GM19099 (cell line): ENCODE data around the gene PXMP2.

Experiments
- POLR2A ChIP-seq: IDR thresholded peaks from 3 replicates; pipeline ENCODE4 v1.6.1; 2011; ENCODE audit warnings: low read depth; ENCODE audit not compliant: insufficient read length; ENCODE audit errors: extremely low read depth

The PXMP2 gene

DNA sequence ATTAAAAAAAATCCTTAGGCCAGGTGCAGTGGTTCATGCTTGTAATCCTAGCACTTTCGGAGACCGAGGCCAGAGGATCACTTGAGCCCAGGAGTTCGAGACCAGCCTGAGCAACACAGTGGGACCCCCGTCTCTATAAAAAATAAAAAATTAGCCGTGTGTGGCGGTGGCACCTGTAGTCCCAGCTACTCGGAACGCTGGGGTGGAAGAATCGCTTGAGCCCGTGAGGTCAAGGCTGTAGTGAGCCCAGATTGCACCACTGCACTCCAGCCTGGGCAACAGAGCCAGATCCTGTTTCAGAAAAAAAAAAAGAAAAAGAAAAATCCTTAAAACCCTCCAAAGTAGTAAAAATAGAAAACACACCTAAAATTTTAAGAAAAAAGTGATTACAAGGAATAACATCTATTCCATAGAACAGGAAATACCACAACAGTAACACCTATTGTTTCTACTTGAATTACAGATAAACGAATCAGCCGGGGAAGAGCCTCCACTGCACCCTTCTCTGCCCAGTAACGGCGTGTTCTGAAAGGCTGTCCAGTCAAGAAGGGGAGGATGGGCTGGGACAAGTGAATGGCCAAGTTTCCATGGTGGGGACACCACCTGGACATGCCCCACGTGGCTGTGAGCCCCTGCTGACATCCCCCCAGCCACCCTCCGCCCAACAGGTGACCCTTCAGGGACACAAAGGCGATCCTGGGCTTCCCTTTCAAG lies 18.1 kb upstream of the PXMP2 start:
- TF ChIP-seq POLR2A = no peak

GRCh38 chr12:132672116-132672515 lies 15.3 kb upstream of the PXMP2 start:
- no peak for TF ChIP-seq POLR2A

- no peak for TF ChIP-seq POLR2A
These were observed 14.7 kb upstream of the PXMP2 start for GRCh38 chr12:132672678-132673077.

DNA sequence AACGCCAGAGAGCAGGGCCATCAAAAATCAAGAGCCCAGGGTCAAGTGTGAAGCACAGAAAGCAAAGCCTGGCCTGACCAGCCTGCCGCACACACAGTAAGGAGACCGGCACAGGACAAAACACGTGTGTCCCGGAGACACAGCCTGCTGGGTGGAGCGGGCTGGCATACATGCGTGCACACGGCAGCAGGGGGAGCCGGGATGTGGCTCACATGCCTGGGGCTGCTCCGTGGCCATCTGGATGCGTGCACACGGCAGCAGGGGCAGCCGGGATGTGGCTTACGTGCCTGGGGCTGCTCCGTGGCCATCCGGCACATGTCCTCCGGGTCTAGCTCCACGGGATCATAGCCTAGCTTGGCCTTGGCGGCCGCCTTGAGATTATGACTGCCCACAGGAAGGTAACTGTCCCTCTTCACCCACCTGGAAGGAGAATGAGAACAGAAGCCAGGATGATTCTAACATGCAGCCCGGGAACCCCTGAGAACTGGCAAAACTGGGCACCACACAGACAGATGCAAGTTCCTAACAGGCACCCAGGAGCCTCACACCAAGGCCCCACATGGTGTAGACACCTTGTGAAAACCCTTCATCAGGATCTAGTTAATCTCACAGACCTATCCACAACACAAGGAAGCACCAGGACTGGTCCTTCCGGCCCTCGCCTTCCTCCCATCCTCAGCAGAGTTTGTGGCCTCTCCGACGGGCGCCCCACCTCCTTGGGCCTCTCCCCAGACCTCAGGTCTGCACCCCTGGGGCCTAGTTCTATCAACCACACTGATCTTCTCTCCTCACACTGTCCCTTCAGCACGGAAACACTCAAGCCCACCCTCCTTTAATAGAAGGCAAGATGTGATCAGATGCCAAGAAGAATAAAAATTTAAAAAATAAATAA lies 13.9 kb upstream of the PXMP2 start:
- no peak for TF ChIP-seq POLR2A

DNA sequence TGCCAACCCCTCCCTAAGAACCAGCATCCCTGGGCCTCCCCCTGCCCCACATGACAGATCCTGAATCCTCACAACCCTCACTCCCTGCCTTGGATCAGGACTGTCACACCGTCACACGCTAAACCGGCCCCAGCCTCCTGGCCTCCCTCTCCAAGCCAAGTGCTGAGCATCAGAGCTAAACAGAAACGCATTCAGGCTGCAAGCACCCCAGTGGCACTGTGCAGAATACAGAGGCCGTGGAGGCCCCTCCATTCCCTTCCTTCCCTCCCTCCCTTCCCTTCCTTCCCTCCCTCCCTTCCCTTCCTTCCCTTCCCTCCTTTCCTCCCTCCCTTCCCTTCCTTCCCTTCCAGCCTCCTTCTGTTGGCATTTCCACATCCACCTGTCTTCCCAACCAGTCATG lies 12.8 kb upstream of the PXMP2 start:
- TF ChIP-seq POLR2A = no peak

GRCh38 chr12:132675757-132676432 lies 11.5 kb upstream of the PXMP2 start:
- no peak for TF ChIP-seq POLR2A

GRCh38 chr12:132677492-132677891 lies 9.9 kb upstream of the PXMP2 start:
- TF ChIP-seq POLR2A = no peak

DNA sequence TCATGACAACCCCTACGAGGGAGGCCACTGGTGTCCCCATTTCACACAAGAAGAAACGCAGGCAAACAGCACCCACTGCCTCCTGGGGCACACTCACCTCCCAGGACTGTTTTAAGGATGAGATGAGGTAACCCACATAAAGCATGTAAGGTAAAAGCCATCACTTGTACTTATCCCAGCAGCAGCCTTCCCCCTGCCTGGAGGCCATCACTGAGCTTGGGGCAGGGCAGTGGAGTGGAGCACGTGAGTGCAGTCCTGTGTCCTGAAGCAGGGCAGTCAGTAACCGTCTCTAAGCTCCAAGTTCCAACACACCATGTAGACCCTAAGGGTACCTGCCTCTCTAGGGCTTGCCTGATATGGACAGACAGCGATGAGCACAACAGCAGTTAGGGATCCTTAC lies 2.0 kb upstream of the PXMP2 start:
- TF ChIP-seq POLR2A = no peak

GRCh38 chr12:132686825-132687210 lies 569 bp upstream of the PXMP2 start:
- TF ChIP-seq POLR2A = no peak

- no peak for TF ChIP-seq POLR2A
These were observed 1.8 kb downstream of the PXMP2 start for GRCh38 chr12:132689227-132689626.

DNA sequence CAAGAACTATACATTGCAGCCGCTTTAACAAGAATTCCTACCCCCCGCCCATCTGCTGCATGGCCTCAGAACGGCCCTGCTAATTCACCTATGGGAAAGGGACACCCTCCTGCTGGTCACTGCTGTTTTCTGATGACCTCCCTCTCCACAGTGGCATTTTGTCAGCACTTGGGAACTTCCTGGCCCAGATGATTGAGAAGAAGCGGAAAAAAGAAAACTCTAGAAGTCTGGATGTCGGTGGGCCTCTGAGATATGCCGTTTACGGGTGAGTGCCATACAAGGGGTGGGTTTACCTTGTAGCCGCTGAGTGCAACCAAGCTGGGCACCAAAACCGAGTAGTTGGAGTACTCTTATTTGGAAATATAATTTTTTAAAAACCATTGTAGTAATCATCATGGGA lies 2.7 kb downstream of the PXMP2 start:
- no peak for TF ChIP-seq POLR2A

DNA sequence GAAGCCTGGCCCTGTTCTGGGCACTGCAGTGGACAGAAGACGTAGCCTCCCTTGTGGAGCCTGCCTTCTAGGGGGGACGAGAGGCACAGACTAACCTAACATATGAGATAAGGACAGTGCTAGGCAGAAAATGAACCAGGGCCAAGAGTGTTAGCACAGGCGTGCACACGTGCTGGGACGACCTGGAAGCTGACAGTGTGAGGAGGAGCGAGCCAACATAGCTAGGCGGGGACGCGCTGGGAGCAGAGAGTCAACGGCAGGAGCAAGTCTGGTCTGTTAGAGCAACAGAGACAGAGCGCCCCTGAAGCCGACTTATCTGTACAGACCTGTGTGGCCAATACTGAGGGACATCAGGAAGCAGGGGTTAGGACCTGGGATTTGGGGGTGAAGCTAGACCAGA lies 8.0 kb downstream of the PXMP2 start:
- no peak for TF ChIP-seq POLR2A

DNA sequence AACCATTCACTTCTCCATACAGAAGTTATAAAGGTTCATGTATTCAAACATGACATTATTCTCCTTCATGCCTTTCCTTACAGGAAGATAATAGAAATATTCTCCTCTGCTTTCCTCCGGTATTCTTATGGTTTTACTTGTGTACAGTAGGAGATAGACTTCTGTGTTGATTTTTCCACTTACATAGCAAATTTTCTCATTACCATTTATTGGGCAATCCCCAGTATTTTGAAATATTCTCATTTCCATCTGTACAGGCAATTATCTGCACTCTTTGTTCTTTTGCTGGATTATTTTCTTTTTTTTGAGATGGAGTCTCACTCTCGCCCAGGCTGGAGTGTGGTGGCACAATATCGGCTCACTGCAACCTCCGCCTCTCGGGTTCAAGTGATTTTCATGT lies 11.0 kb downstream of the PXMP2 start:
- TF ChIP-seq POLR2A = no peak

GRCh38 chr12:132700212-132700822 lies 12.9 kb downstream of the PXMP2 start:
- TF ChIP-seq POLR2A = no peak

- no peak for TF ChIP-seq POLR2A
These were observed 15.3 kb downstream of the PXMP2 start for GRCh38 chr12:132702640-132703039.
